HFFc6 (cell line): ENCODE results near the gene LCLAT1. TPM values are rescaled to one million over a fixed set of nuclear protein-coding genes. Genes with fewer than 3 reads are reported as not detected.

Source experiments
- DNase-seq: peaks from one replicate; pipeline ENCODE4 v3.0.0-alpha.2; 2018
- H3K27ac Mint-ChIP-seq: 2 replicates; pipeline ENCODE4 v1.8.0; 2020; ENCODE audit warnings: mild to moderate bottlenecking, mixed read lengths
- H3K27me3 Mint-ChIP-seq: 2 replicates; pipeline ENCODE4 v1.8.0; 2021; ENCODE audit warnings: mild to moderate bottlenecking, moderate library complexity, mixed read lengths; ENCODE audit not compliant: insufficient read depth
- H3K36me3 Mint-ChIP-seq: 2 replicates; pipeline ENCODE4 v1.8.0; 2021; ENCODE audit warnings: low read depth, mixed read lengths
- H3K4me1 Mint-ChIP-seq: 2 replicates; pipeline ENCODE4 v1.8.0; 2020; ENCODE audit warnings: low read depth, mixed read lengths
- H3K4me3 Mint-ChIP-seq: 2 replicates; pipeline ENCODE4 v1.8.0; 2020; ENCODE audit warnings: mild to moderate bottlenecking, moderate library complexity, mixed read lengths
- H3K9me3 Mint-ChIP-seq: 2 replicates; pipeline ENCODE4 v1.8.0; 2020; ENCODE audit warnings: mild to moderate bottlenecking, mixed read lengths
- CTCF ChIP-seq: fragments of 200-600 bp; sonication (generic); IDR thresholded peaks from 2 replicates; pipeline ENCODE4 v1.5.0; 2021; ENCODE audit warnings: antibody characterized with exemption, mild to moderate bottlenecking
- total RNA-seq, 6 experiments: library from RNA; stranded (reverse); fragmentation: NEBNext Ultra II Directional; extraction: Animal tissue kit (Norgen Biotek cat#: 25700); gene quantifications; 2 replicates in 1 of 6; 3 replicates in 5 of 6; pipeline ENCODE4 v1.2.3, GENCODE V29; 2021

LCLAT1 gene
- total RNA-seq, 6 experiments from 2014 or later: 21.0 to 27.0 (median 23.0) TPM

GRCh38 chr2:30662268-30663131 lies 215.5 kb downstream of the LCLAT1 start:
- no peak for TF ChIP-seq CTCF

GRCh38 chr2:30663321-30663720 lies 216.3 kb downstream of the LCLAT1 start:
- H3K27ac Mint-ChIP-seq: no peak overlapping the region
- TF ChIP-seq CTCF: no peak
- H3K4me1 Mint-ChIP-seq: no peaks in the 10 kb centered on the region
- H3K27me3 Mint-ChIP-seq: peaks cover 4% of the 10 kb centered on the region; the same call in 1 of the 2 replicates
- H3K36me3 Mint-ChIP-seq: peaks cover 23% of the 10 kb centered on the region
- no peak overlapping the region for H3K4me3 Mint-ChIP-seq
- peaks cover 19% of the 10 kb centered on the region for H3K9me3 Mint-ChIP-seq
- DNase-seq: no peak

More at GRCh38 chr2:30662268-30663131, 215.5 kb downstream of the LCLAT1 start:
- DNase-seq: no peak
- peaks cover 3% of the 10 kb centered on the region; the same call in 1 of the 2 replicates for H3K4me1 Mint-ChIP-seq
- H3K27me3 Mint-ChIP-seq: peaks cover 3% of the 10 kb centered on the region; the same call in 1 of the 2 replicates
- no peak overlapping the region for H3K27ac Mint-ChIP-seq
- H3K9me3 Mint-ChIP-seq: peaks cover 12% of the 10 kb centered on the region
- no peak overlapping the region for H3K4me3 Mint-ChIP-seq
- H3K36me3 Mint-ChIP-seq: peaks cover 18% of the 10 kb centered on the region

DNA sequence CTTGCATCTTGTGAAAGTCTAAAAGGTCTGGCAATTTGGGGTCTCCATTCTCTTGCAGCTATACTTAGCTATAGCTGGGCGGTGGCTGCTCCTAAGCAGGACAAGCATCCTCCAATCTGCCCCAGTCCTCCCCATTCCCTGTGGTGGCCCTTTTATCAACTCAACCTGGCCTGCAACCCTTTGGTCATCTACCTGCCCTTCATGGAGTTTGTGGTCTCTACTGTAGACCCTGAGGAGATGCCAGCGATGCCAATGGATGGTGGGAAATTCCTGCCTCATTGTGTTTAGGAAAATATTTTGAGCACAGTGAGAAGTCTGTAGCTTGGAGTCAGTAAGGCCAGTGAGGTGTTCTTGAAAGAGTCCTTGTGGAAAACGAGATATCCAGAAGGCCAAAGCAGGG lies 216.8 kb downstream of the LCLAT1 start:
- no peak for DNase-seq
- Mint-ChIP-seq H3K4me3 (no peak overlapping the region), H3K9me3 (peaks cover 24% of the 10 kb centered on the region), H3K4me1 (no peaks in the 10 kb centered on the region), H3K27me3 (peaks cover 5% of the 10 kb centered on the region; the same call in 1 of the 2 replicates), H3K27ac (no peak overlapping the region), H3K36me3 (peaks cover 28% of the 10 kb centered on the region)
- no peak for TF ChIP-seq CTCF

DNA sequence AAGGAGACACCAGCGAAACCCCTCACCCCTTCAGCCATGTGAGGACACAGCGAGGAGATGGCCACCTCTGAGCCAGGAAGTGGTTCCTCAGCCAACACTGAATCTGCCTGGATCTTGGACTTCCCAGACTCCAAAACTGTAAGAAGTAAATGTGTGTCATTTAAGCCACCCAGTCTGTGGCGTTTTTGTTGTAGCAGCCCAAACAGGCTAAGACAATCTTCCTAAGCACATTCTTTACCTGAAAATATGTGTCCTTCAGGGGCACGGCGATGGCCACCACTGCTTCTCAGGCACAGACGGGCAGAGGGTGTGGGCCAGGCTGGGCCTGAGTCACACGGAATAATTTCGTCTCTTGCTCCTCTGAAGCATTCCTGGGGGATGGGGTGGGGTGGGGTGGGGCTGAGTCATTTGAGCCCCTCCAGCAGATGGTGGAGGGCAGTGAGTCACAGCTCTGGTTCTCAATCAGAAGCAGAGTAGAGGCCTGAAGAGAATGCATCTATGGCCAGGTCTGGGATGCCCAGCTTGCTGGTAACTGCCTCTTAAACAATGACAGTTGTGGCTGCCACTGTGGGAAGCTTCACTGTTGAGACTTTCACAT lies 217.8 kb downstream of the LCLAT1 start:
- H3K4me1 Mint-ChIP-seq: no peaks in the 10 kb centered on the region

More for the DNA sequence above, 217.8 kb downstream of the LCLAT1 start:
- H3K27me3 Mint-ChIP-seq: peaks cover 5% of the 10 kb centered on the region; the same call in 1 of the 2 replicates
- H3K9me3 Mint-ChIP-seq: peaks cover 34% of the 10 kb centered on the region
- peak; percentile 86 for DNase-seq
- no peak for TF ChIP-seq CTCF
- H3K4me3 Mint-ChIP-seq: no peak overlapping the region; the same call in 1 of the 2 replicates
- H3K36me3 Mint-ChIP-seq: peaks cover 39% of the 10 kb centered on the region
- no peak overlapping the region for H3K27ac Mint-ChIP-seq
